Sigmoid colon (tissue), 7 donors: ENCODE results near the gene NDUFS1. TPM values are rescaled to one million over a fixed set of nuclear protein-coding genes. Genes with fewer than 3 reads are reported as not detected.
"Not testable (repeated sequence)": the region's sequence is repeated elsewhere in the genome, so short reads cannot be mapped to it uniquely, and the experiment has no call there.

Experiments used
- DNase-seq: peaks from one replicate; pipeline ENCODE4 v3.0.0-alpha.2; 2019
- H3K27ac ChIP-seq, 4 donors: fragments of 200-600 bp; sonication (generic); one replicate each; pipeline ENCODE4 v1.5.1; 2016 to 2019; ENCODE audit warnings: mild to moderate bottlenecking in 1 of 4
- H3K27me3 ChIP-seq, 3 donors: fragments of 200-600 bp; sonication (generic); one replicate each; pipeline ENCODE4 v1.5.1; 2019; ENCODE audit warnings: mild to moderate bottlenecking in 1 of 3
- H3K36me3 ChIP-seq, 4 donors: fragments of 200-600 bp; sonication (generic); one replicate each; pipeline ENCODE4 v1.5.1; 2016 to 2019
- H3K4me1 ChIP-seq, 4 donors: fragments of 200-600 bp; sonication (generic); one replicate each; pipeline ENCODE4 v1.5.1; 2017 to 2019
- H3K4me3 ChIP-seq, 4 donors: fragments of 200-600 bp; sonication (generic); one replicate each; pipeline ENCODE4 v1.5.1; 2017 to 2019; ENCODE audit warnings: mild to moderate bottlenecking in 2 of 4, moderate library complexity in 1 of 4
- H3K9me3 ChIP-seq, 4 donors: fragments of 200-600 bp in 3 of 4; sonication (generic) in 3 of 4; one replicate each; pipeline versions ENCODE4 v1.5.1 to v1.6.1; 2013 to 2019
- CTCF ChIP-seq, 4 experiments: fragments of 450-650 bp in 3 of 4; fragments of 200-600 bp in 1 of 4; IDR thresholded peaks; one replicate each; pipeline ENCODE4 v1.5.1; 2016 to 2019; ENCODE audit warnings: antibody characterized with exemption in 4 of 4, mild to moderate bottlenecking in 3 of 4, moderate library complexity in 2 of 4
- EP300 ChIP-seq, 4 donors: sonication (generic); formaldehyde crosslinking; IDR thresholded peaks; one replicate each; pipeline ENCODE4 v1.6.1; 2017; ENCODE audit warnings: antibody characterized with exemption in 4 of 4
- POLR2A ChIP-seq, 2 donors: fragments of 450-650 bp; IDR thresholded peaks; one replicate each; pipeline ENCODE4 v1.6.1; 2016; ENCODE audit warnings: antibody characterized with exemption in 2 of 2, mild to moderate bottlenecking in 2 of 2, moderate library complexity in 2 of 2
- POLR2AphosphoS5 ChIP-seq, 4 donors: sonication (generic); formaldehyde crosslinking; IDR thresholded peaks; one replicate each; pipeline ENCODE4 v1.6.1; 2017; ENCODE audit warnings: antibody characterized with exemption in 4 of 4
- WGBS, 2 donors: extraction: QIAGEN DNeasy Blood & Tissue Kit; methylation state at CpG; one replicate each; pipeline ENCODE4 v1.1.7; 2013; 5-methylcytosine and 5-hydroxymethylcytosine counted together
- intact Hi-C: fragments of 100-400 bp; cut with DNase I; formaldehyde crosslinking; loops from one replicate; pipeline ENCODE4 v1.15.1; 2023
- polyA plus RNA-seq, 3 donors: library from polyadenylated mRNA; stranded (reverse); fragments of 200-250 nt; gene quantifications; one replicate each; pipeline ENCODE4 v1.2.3, GENCODE V29; 2013
- total RNA-seq, 4 donors: library from RNA; depleted of rRNA; stranded (reverse); fragments of >200 nt; gene quantifications; one replicate each; pipeline ENCODE4 v1.1.0, GENCODE V29; 2016
- donor health status: healthy with polysubstance abuse.
- donor health status: Bipolar disorder and iron deficiency.
- donor health status: healthy.

NDUFS1 gene
- total and polyA plus RNA-seq, 7 donors = 46.6 to 109 (median 69.5) TPM

- intact Hi-C loops = no loop called here
- WGBS, 2 donors = 31 to 53% methylated on average over 3 of the region's 3 CpGs
- TF ChIP-seq POLR2A (IDR thresholded peaks at IDR 0.05) (no peak), POLR2AphosphoS5 (IDR thresholded peaks at IDR 0.05) (no peak), CTCF (IDR thresholded peaks at IDR 0.05) (no peak), EP300 (IDR thresholded peaks at IDR 0.05) (no peak)
- Histone ChIP-seq H3K27ac (no peak overlapping the region), H3K9me3 (no peaks in the 10 kb centered on the region), H3K4me3 (no peak overlapping the region), H3K36me3 (no peaks in the 10 kb centered on the region), H3K4me1 (no peaks in the 10 kb centered on the region), H3K27me3 (no peaks in the 10 kb centered on the region)
- no peak for DNase-seq
These were observed 17.7 kb upstream of the NDUFS1 start for GRCh38 chr2:206176901-206177300.

- Histone ChIP-seq H3K27ac (no peak overlapping the region), H3K36me3 (no peaks in the 10 kb centered on the region), H3K4me3 (no peak overlapping the region), H3K4me1 (no peaks in the 10 kb centered on the region), H3K9me3 (no peaks in the 10 kb centered on the region), H3K27me3 (no peaks in the 10 kb centered on the region)
- 90 to 96% methylated on average over 2 of the region's 2 CpGs for WGBS, 2 donors
- TF ChIP-seq CTCF (IDR thresholded peaks at IDR 0.05) (no peak), POLR2A (IDR thresholded peaks at IDR 0.05) (no peak), EP300 (IDR thresholded peaks at IDR 0.05) (no peak), POLR2AphosphoS5 (IDR thresholded peaks at IDR 0.05) (no peak)
- no peak for DNase-seq
- intact Hi-C loops = no loop called here
These were observed 16.9 kb upstream of the NDUFS1 start for GRCh38 chr2:206176121-206176520.

DNA sequence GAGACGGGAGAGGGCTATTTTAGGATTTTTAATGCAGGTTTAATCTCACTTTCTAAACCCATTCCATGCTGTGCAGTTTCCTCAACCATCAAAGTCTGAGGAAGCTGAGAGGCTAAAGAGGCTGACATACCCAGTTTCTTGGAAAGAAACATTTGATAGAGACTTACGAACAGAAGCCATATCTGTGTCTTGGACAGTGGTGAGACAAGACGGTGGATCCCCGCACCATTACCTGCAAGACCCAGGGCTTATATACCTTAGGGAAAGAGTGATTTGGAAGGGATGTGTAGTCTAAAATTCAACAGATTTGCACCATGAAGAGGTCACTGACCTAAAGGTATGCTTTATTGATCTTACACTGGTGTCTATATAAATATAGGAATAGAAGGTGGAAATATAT is 13.9 kb upstream of the NDUFS1 start:
- Histone ChIP-seq H3K27ac (no peak overlapping the region), H3K9me3 (no peaks in the 10 kb centered on the region), H3K4me3 (no peak overlapping the region), H3K27me3 (no peaks in the 10 kb centered on the region), H3K4me1 (no peaks in the 10 kb centered on the region), H3K36me3 (peaks cover 0 to 3% (median under 1%) of the 10 kb centered on the region in 4 donors)
- WGBS, 2 donors = 93 to 99% methylated on average over 4 of the region's 4 CpGs
- TF ChIP-seq EP300 (IDR thresholded peaks at IDR 0.05) (no peak), POLR2AphosphoS5 (IDR thresholded peaks at IDR 0.05) (no peak), POLR2A (IDR thresholded peaks at IDR 0.05) (no peak), CTCF (IDR thresholded peaks at IDR 0.05) (no peak)
- no peak for DNase-seq
- intact Hi-C loops = no loop called here

DNA sequence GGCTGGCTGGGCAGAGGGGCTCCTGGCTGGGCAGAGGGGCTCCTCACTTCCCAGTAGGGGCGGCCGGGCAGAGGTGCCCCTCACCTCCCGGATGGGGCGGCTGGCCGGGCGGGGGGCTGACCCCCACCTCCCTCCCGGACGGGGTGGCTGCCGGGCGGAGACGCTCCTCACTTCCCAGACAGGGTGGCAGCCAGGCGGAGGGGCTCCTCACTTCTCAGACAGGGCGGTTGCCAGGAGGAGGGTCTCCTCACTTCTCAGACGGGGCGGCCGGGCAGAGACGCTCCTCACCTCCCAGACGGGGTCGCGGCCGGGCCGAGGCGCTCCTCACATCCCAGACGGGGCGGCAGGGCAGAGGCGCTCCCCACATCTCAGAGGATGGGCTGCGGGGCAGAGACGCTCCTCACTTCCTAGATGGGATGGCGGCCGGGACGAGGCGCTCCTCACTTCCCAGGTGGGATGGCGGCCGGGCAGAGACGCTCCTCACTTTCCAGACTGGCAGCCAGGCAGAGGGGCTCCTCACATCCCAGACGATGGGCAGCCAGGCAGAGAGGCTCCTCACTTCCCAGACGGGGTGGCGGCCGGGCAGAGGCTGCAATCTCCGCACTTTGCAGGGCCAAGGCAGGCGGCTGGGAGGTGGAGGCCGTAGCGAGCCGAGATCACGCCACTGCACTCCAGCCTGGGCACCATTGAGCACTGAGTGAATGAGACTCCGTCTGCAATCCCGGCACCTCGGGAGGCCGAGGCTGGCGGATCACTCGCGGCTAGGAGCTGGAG is 12.6 kb upstream of the NDUFS1 start:
- intact Hi-C loops, H3K27me3 ChIP-seq, H3K4me1 ChIP-seq, H3K27ac ChIP-seq, H3K36me3 ChIP-seq, H3K9me3 ChIP-seq, H3K4me3 ChIP-seq, DNase-seq: not testable (repeated sequence)
- 96 to 97% methylated on average over 45 of the region's 52 CpGs for WGBS, 2 donors

DNA sequence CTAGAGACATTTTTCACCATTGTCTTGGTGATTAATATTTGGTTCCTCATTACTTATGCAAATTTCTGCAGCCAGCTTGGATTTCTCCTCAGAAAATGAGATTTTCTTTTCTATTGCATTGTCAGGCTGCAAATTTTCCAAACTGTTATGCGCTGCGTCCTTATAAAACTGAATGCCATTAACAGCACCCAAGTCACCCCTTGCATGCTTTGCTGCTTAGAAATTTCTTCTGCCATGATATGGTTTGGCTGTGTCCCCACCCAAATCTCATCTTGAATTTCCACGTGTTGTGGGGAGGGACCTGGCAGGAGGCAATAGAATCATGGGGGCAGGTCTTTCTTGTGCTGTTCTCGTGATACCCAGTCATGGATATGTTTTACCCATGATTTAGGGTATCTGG is 9.0 kb upstream of the NDUFS1 start:
- H3K27ac ChIP-seq, DNase-seq, H3K9me3 ChIP-seq, H3K4me1 ChIP-seq, H3K4me3 ChIP-seq, H3K27me3 ChIP-seq, intact Hi-C loops: not testable (repeated sequence)
- WGBS, 2 donors = 96 to 98% methylated on average over 4 of the region's 4 CpGs
- peaks cover 0 to 16% (median 6%) of the 10 kb centered on the region in 4 donors for H3K36me3 ChIP-seq
